ENCODE data around the gene SPATS2.

Gene SPATS2

GRCh38 chr12:49555631-49556390 is 188.5 kb downstream of the SPATS2 start:
- no peak for DNase-seq (ENCODE audit: low read depth, low spot score)
- CTCF ChIA-PET = interaction anchor here (1.1 to 7.1 kb wide), 4 partner anchors 7 to 225 kb away, joined by 3 to 44 read pairs (median 8); no protein-coding TSS in a partner anchor
- POLR2A ChIA-PET = no interaction called here
- no peak overlapping the region for H3K4me3 ChIP-seq (ENCODE audit: low read depth, low read length)
- TF ChIP-seq, protein P1, sequence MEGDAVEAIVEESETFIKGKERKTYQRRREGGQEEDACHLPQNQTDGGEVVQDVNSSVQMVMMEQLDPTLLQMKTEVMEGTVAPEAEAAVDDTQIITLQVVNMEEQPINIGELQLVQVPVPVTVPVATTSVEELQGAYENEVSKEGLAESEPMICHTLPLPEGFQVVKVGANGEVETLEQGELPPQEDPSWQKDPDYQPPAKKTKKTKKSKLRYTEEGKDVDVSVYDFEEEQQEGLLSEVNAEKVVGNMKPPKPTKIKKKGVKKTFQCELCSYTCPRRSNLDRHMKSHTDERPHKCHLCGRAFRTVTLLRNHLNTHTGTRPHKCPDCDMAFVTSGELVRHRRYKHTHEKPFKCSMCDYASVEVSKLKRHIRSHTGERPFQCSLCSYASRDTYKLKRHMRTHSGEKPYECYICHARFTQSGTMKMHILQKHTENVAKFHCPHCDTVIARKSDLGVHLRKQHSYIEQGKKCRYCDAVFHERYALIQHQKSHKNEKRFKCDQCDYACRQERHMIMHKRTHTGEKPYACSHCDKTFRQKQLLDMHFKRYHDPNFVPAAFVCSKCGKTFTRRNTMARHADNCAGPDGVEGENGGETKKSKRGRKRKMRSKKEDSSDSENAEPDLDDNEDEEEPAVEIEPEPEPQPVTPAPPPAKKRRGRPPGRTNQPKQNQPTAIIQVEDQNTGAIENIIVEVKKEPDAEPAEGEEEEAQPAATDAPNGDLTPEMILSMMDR (IDR thresholded peaks at IDR 0.05; ENCODE audit: insufficient read depth, low read length, missing control alignments) = no peak

DNA sequence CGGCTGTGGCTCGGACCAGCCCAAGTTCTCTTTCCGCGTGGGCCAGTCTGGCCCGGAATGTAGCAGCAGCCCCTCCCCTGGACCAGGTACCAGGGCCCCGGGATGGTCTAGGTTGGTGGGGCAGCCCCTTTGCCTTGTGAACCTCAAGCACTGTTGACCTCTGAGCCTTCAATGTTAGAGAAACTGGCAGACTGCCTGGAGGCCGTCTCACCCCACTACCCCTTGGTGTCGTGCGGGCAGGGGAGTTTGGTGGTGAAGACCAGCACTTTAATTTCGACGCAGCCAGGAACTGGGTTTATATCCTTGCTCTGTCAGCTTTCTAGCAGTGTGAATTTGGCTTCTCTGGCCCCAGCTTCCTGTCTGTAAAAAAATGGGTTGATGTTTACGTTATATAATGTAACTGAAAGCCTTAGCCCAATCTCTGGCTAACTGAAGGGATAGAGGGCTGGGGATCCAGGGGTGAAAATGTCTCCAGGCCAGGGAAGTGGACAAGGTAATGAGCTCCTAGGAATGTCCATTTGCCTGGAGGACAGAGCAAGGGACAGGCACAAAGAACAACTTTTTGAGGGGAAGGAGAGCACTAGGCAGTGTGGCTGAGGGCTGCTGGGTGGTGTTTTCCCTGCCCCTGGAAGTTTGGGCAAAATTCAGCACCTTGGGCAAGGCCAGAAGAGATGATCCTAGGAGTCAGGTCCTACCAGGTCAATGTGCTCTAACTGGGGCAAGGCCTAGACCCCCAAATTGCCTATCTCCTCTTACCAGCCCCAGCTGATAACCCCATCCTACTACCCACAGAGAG is 189.3 kb downstream of the SPATS2 start:
- CTCF ChIA-PET = interaction anchor here (0.7 to 3.5 kb wide), 9 partner anchors 8 to 261 kb away, joined by 3 to 13 read pairs (median 3); no protein-coding TSS in a partner anchor
- no peak for DNase-seq (ENCODE audit: low read depth, low spot score)
- TF ChIP-seq, protein P1 (IDR thresholded peaks at IDR 0.05; ENCODE audit: insufficient read depth, low read length, missing control alignments) = no peak
- no peak overlapping the region for H3K4me3 ChIP-seq (ENCODE audit: low read depth, low read length)
- POLR2A ChIA-PET = interaction anchor here (0.9 kb wide), 1 partner anchor 11 kb away, joined by 3 read pairs; no protein-coding TSS in a partner anchor

- ChIA-PET CTCF (interaction anchor here (0.7 to 3.5 kb wide), 8 partner anchors 9 to 262 kb away, joined by 3 to 13 read pairs (median 4); no protein-coding TSS in a partner anchor), POLR2A (interaction anchor here (0.9 kb wide), 1 partner anchor 10 kb away, joined by 3 read pairs; no protein-coding TSS in a partner anchor)
- no peak for DNase-seq (ENCODE audit: low read depth, low spot score)
- H3K4me3 ChIP-seq (ENCODE audit: low read depth, low read length) = no peak overlapping the region
- TF ChIP-seq, protein P1 (IDR thresholded peaks at IDR 0.05; ENCODE audit: insufficient read depth, low read length, missing control alignments) = no peak
These were observed 190.1 kb downstream of the SPATS2 start for GRCh38 chr12:49557187-49557916.

GRCh38 chr12:49557917-49558215 is 190.6 kb downstream of the SPATS2 start:
- POLR2A ChIA-PET = no interaction called here
- DNase-seq (ENCODE audit: low read depth, low spot score) = no peak
- TF ChIP-seq, protein P1 (IDR thresholded peaks at IDR 0.05; ENCODE audit: insufficient read depth, low read length, missing control alignments) = peak; percentile 24
- CTCF ChIA-PET = interaction anchor here (1.3 to 3.5 kb wide), 6 partner anchors 9 to 226 kb away, joined by 3 to 13 read pairs (median 5); no protein-coding TSS in a partner anchor
- no peak overlapping the region for H3K4me3 ChIP-seq (ENCODE audit: low read depth, low read length)

- POLR2A ChIA-PET = interaction anchor here (1.9 kb wide), 1 partner anchor 9 kb away, joined by 4 read pairs; no protein-coding TSS in a partner anchor
- DNase-seq (ENCODE audit: low read depth, low spot score) = no peak
- no peak overlapping the region for H3K4me3 ChIP-seq (ENCODE audit: low read depth, low read length)
- CTCF ChIA-PET = interaction anchor here (1.3 to 3.5 kb wide), 3 partner anchors 8 to 227 kb away, joined by 5 to 13 read pairs (median 7); no protein-coding TSS in a partner anchor
- TF ChIP-seq, protein P1 (IDR thresholded peaks at IDR 0.05; ENCODE audit: insufficient read depth, low read length, missing control alignments) = no peak
These were observed 191.3 kb downstream of the SPATS2 start for GRCh38 chr12:49558526-49558925.

Measured in AG04449 (cell line).